OCI-M1 (cell line): ENCODE data around the gene PPFIA1.
"Not testable (repeated sequence)": the region's sequence is repeated elsewhere in the genome, so short reads cannot be mapped to it uniquely, and the experiment has no call there.

Source experiments
- DNase-seq: peaks from one replicate; lab custom pipeline; 2025; lab: John Stamatoyannopoulos, UW

The PPFIA1 gene

GRCh38 chr11:70251659-70252321, 18.7 kb upstream of the PPFIA1 start:
- no peak for DNase-seq

DNA sequence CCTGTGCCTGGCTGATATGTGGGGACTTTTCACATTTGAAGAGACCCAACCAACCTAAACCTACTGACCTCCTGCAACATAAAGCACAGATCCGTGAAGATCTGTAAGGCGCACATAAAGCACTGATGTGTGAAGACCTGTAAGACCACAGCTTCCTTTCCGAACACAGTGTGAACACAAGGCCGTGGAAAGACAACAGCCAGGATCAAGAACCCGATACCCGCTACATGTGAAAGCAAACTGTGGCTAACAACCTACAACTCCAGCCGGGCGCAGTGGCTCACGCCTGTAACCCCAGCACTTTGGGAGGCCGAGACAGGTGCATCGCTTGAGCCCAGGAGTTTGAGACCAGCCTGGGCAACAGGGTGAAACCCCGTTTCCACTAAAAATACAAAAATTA, 17.6 kb upstream of the PPFIA1 start:
- DNase-seq: no peak

DNA sequence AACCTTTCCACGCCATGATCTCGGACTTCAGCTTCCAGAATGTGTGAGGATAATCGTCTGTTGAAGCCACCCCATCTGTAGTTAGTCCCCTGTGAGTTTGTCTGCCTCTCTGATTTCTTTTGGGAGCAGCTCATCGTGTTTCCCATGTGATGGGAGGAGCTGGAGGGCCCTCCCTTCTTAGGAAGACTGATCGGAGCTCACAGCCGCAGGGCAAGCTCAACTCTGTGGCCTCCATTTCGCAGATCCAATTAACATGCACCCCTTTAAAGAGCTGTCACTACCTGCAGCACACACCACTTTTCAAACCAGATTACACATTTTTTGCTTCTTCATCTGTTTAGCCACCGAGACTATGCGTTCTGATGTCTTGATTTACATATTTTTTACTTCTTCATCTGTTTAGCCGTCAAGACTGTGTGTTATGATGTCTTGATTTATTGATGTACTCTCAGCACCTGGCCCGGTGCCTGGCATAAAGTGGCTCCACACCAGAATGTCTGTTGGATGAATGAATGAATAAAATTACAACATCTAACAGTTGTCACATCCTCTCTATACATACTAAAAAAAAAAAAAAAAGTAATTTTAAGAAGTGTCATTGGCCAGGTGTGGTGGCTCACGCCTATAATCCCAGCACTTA, 14.9 kb upstream of the PPFIA1 start:
- no peak for DNase-seq

- peak; percentile 46 for DNase-seq
Observed at GRCh38 chr11:70259077-70259476, 11.4 kb upstream of the PPFIA1 start.

DNA sequence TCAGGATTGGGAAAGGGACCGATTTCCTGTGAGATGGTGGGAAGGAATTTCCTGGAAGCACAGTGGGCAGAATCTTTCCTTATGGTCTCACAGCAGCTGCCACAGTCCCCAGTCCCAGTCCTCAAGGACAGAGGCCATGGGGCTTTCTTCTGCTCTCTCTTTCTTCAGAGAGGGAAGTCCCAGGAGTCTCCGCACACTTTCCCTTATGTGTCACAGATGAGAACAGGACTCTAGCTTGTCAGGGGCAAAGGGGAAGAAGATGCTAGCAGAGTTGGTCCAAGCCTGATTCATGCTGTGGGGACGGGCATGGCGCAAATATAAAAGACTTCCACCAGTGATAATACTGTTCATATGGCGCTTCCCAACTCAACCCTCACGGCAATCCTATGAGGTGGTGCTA, 7.5 kb upstream of the PPFIA1 start:
- DNase-seq: no peak

DNA sequence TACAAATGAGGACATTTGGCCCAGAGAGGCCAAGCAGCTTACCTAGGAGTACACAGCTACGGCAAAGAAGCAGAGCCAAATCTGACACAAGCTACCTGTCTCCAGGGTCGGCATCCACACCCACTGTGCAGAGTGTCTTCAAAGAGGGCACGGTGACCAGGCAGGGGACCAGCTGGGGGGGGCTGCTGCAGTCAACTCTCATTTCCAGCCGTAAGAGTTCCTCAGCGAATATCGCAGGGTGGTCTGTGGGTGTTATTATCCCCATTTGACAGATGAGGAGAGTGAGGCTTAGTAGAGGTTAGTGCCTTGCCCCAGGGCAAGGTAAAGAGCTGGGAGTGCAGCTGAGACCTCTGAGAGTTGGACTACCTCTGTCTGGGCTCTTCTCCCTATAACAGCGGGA, 7.1 kb upstream of the PPFIA1 start:
- DNase-seq: no peak

DNA sequence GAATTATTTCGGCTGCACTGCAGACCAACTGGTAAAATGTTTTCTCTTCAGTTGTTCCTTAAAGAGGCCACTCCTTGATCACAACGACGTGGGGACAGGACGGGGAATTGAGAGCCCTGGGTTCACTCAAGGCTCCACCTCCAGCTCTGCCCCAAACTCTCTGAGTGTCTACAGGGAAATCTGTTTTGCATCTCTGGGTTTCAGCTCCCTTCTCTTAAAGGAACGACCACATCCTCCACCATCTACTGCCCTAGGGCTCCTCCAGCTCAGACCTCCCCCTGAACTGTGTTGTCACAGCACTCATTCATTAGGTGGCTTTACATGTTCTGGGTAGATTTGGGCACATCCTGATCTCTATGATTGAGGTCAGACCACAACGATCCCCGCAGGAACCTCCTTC, 5.1 kb upstream of the PPFIA1 start:
- peak; percentile 75 for DNase-seq

- DNase-seq: no peak
Observed at GRCh38 chr11:70267405-70267950, 3.0 kb upstream of the PPFIA1 start.

DNA sequence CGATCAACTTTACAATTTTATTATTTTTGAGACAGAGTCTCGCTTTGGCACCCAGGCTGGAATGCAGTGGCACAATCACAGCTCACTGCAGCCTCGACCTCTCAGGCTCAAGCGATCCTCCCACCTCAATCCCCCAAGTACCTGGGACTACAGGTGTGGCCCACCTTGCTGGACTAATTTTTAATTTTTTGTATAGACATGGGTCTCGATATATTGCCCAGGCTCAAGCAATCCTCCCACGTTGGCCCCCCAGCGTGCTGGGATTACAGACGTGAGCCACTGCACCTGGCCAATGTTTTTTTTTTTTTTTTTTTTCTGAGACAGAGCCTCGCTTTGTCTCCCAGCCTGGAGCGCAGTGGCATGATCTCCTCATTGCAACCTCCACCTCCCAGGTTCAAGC, 2.0 kb upstream of the PPFIA1 start:
- DNase-seq: no peak

DNA sequence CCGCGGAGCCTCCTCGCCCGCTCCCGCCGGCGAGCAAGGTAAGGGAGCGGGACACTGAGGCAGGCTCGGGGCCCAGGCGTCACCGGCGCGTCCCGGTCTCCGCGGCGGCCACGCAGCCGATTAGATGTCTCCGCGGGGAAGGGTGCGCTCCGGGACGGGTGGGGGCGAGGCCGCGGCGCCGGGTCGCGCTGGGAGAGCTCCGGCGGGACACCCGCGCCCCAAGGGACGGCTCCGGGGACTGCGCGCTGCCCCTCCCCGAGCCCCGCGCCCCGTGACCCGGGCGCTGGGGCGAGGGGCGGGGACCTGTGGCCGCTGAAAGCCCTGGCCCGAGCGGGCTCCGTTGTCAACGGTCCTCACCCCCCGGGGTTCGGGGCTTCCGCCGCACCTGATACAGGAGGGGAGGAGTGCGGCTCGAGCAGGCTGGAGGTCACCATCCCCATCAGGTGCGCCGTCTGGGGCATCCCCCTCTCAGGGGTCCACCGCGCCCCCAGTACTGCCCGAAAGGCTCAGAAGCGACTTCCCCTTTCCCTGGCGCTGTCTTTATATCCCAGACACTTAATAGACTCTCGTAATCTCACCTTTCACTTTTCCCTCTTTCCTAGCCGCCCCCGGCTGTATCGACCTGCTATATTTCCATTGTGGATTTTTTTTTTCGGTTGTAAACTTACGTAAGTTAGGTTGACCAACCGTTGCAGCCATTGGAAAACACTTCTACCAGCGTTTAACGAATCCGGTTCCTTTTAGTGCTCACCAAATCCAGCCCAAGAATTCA, 573 bp downstream of the PPFIA1 start:
- peak; percentile 91 for DNase-seq

DNA sequence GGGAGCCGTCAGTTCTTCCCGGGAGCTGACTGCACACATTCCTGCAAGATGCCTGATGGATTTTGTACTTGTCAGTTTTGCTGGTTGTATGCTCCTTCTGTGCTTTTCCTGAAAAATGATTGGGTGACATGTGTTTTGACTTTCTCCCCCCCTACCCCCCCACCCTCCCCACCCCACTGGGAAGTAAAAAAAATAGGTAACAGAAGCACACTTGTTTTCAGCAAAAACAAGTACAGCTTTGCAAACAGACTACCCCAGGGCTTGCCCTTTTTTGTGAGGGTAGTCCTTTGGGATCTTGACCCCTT, 1.1 kb downstream of the PPFIA1 start:
- no peak for DNase-seq

DNA sequence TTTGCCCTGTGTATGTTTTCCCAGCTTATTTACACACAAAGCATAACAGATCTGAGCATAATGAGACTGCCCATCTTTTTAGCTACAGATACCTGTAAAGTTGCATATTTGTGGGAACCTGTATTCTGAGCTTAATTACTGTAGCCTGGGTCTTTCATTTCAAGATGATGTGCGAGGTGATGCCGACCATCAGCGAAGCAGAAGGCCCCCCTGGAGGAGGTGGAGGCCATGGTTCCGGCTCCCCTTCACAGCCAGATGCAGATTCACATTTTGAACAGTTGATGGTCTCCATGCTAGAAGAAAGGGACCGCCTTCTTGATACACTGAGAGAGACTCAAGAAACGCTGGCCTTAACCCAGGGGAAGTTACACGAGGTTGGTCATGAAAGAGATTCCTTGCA, 1.5 kb downstream of the PPFIA1 start:
- DNase-seq: no peak

GRCh38 chr11:70278994-70279393, 8.5 kb downstream of the PPFIA1 start:
- DNase-seq: no peak

GRCh38 chr11:70281156-70281609, 10.7 kb downstream of the PPFIA1 start:
- no peak for DNase-seq

DNA sequence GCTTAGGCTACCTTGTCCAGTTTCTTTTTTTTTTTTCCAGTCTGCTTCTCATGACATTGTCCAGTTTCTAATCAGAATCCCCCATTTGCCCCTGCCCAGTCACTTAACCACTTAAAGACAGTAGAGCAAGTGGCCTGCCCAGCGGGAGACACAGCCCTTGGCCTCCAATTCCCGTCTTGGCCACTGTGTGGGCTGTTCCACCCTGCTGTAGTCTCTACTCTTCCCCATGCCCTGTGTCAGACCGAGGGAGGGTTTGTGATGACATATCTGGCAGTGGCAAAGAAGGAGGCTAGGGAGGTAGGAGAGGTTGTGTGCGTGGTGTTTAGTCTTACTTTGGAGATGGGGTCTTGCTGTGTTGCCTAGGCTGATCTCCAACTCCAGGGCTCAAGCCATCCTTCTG, 11.5 kb downstream of the PPFIA1 start:
- DNase-seq: no peak

GRCh38 chr11:70288721-70289120, 18.2 kb downstream of the PPFIA1 start:
- DNase-seq: no peak

DNA sequence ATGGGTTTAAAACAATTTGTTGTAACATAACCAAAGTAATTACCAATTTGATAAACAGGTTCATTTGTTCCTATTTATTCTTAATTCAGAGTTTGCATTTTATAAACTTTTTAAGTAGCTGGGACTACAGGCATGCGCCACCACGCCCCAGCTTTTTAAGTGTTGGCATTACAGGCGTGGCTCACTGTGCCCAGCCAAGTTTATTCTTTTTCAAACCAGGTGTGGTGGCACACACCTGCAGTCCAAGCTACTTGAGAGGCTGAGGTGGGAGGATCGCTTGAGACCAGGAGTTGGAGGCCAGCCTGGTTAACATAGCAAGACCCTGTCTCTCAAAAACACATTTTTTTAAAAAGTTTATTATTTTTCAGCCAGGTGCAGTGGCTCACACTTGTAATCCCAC, 19.1 kb downstream of the PPFIA1 start:
- DNase-seq: no peak

- DNase-seq: no peak
Observed at GRCh38 chr11:70290361-70291065, 20.0 kb downstream of the PPFIA1 start.

- no peak for DNase-seq
Observed at GRCh38 chr11:70292166-70292565, 21.7 kb downstream of the PPFIA1 start.

DNA sequence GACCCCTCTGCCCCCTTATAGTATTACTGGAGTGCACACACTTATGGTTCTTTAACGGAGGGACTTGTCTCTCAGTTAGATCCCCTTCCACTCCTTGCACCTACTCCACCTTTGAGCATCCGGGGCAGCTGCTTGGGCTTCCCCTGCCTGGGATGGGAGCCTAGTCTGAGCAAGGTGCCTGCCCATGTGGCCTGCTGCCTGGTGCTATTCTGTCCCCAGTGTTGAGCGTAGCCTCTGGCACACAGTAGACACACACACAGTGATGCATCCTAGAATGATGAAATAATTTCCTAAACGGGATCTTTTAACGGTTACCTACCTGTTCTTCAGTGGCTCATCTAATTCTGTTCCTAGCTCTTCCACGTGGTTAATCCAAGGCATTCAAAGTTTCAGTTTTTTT, 22.4 kb downstream of the PPFIA1 start:
- no peak for DNase-seq

GRCh38 chr11:70295166-70295565, 24.7 kb downstream of the PPFIA1 start:
- DNase-seq: not testable (repeated sequence)

- DNase-seq: no peak
Observed at GRCh38 chr11:70296681-70297080, 26.2 kb downstream of the PPFIA1 start.
